ENCODE measurements around the gene RB1. TPM values are rescaled to one million over a fixed set of nuclear protein-coding genes. Genes with fewer than 3 reads are reported as not detected.

Gene RB1
- total and polyA plus RNA-seq, 9 of the 15 experiments (the other 6 are each of a cell fraction or from before 2014, with no cell fraction given): 5.0 to 23.8 (median 17.9) TPM

GRCh38 chr13:48292650-48293049, 10.9 kb upstream of the RB1 start (continued):
- TF ChIP-seq PRPF4 (IDR thresholded peaks at IDR 0.05; ENCODE audit: insufficient read depth, low read depth, low read length, poor library complexity, severe bottlenecking) (no peak), ZNF282 (CRISPR knock-in tag; IDR thresholded peaks at IDR 0.05) (no peak), CCAR2 (IDR thresholded peaks at IDR 0.05; ENCODE audit: low read depth, low read length) (no peak), ZNF384 (IDR thresholded peaks at IDR 0.05; ENCODE audit: low read depth, low read length) (no peak), PTRF (tag; IDR thresholded peaks at IDR 0.05) (no peak), HDAC2 (IDR thresholded peaks at IDR 0.05) (no peak), ZNF668 (CRISPR knock-in tag; IDR thresholded peaks at IDR 0.05) (no peak)

GRCh38 chr13:48294653-48295052, 8.9 kb upstream of the RB1 start:
- Histone ChIP-seq H3K79me2 (ENCODE audit: control insufficient read depth, insufficient read depth, low read length) (no peaks in the 10 kb centered on the region), H3K36me3 (ENCODE audit: control insufficient read depth, insufficient read depth, low read length) (no peaks in the 10 kb centered on the region), H3K4me3 (no peak overlapping the region), H2AFZ (ENCODE audit: low read depth, low read length) (no peak overlapping the region), H3K9me3 (replicated peaks; ENCODE audit: control insufficient read depth, insufficient read depth, low read depth, low read length) (no peaks in the 10 kb centered on the region), H3K4me2 (ENCODE audit: insufficient read depth, low read length) (no peak overlapping the region), H3K4me1 (replicated peaks in 1 of 2; ENCODE audit: control insufficient read depth in 2 of 2, insufficient read depth in 2 of 2, low read length in 2 of 2) (peaks cover 0 to 5% of the 10 kb centered on the region in 2 experiments; a peak in 1 of 5 replicates), H4K20me1 (replicated peaks; ENCODE audit: control insufficient read depth, insufficient read depth, low read length) (no peaks in the 10 kb centered on the region), H3K27me3 (ENCODE audit: control insufficient read depth in 2 of 2, insufficient read depth in 2 of 2, low read length in 2 of 2) (no peaks in the 10 kb centered on the region), H3K9me1 (ENCODE audit: control insufficient read depth, insufficient read depth, low read length) (no peaks in the 10 kb centered on the region), H3K9ac (ENCODE audit: insufficient read depth in 1 of 2, low read depth in 2 of 2, low read length in 2 of 2) (no peak overlapping the region), H3K27ac (ENCODE audit: extremely low read depth, low read depth, low read length) (no peak overlapping the region)
- in situ Hi-C loops (cut with MboI): no loop called here
- TF ChIP-seq ZNF695 (CRISPR knock-in tag; IDR thresholded peaks at IDR 0.05): no peak
- TF ChIP-seq, protein P1, sequence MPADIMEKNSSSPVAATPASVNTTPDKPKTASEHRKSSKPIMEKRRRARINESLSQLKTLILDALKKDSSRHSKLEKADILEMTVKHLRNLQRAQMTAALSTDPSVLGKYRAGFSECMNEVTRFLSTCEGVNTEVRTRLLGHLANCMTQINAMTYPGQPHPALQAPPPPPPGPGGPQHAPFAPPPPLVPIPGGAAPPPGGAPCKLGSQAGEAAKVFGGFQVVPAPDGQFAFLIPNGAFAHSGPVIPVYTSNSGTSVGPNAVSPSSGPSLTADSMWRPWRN (IDR thresholded peaks at IDR 0.05; ENCODE audit: low read depth): no peak
- TF ChIP-seq E2F4 (CRISPR knock-in tag; IDR thresholded peaks at IDR 0.05; ENCODE audit: low read depth): no peak
- no peak for TF ChIP-seq CREB1 (IDR thresholded peaks at IDR 0.05)
- no peak for TF ChIP-seq CREB1 (CRISPR knock-in tag; IDR thresholded peaks at IDR 0.05)
- no peak for TF ChIP-seq NFRKB (IDR thresholded peaks at IDR 0.05; ENCODE audit: low read depth)
- TF ChIP-seq CCNT2 (IDR thresholded peaks at IDR 0.05; ENCODE audit: borderline replicate concordance, extremely low read depth, insufficient read length, low read depth, low read length): no peak
- no peak for TF ChIP-seq NR1H2 (CRISPR knock-in tag; IDR thresholded peaks at IDR 0.05)
- no peak for TF ChIP-seq MCM3 (IDR thresholded peaks at IDR 0.05)
- TF ChIP-seq CC2D1A (IDR thresholded peaks at IDR 0.05): no peak
- no peak for TF ChIP-seq L3MBTL2 (IDR thresholded peaks at IDR 0.05)
- TF ChIP-seq ARID2 (IDR thresholded peaks at IDR 0.05): no peak
- TF ChIP-seq, protein P2, sequence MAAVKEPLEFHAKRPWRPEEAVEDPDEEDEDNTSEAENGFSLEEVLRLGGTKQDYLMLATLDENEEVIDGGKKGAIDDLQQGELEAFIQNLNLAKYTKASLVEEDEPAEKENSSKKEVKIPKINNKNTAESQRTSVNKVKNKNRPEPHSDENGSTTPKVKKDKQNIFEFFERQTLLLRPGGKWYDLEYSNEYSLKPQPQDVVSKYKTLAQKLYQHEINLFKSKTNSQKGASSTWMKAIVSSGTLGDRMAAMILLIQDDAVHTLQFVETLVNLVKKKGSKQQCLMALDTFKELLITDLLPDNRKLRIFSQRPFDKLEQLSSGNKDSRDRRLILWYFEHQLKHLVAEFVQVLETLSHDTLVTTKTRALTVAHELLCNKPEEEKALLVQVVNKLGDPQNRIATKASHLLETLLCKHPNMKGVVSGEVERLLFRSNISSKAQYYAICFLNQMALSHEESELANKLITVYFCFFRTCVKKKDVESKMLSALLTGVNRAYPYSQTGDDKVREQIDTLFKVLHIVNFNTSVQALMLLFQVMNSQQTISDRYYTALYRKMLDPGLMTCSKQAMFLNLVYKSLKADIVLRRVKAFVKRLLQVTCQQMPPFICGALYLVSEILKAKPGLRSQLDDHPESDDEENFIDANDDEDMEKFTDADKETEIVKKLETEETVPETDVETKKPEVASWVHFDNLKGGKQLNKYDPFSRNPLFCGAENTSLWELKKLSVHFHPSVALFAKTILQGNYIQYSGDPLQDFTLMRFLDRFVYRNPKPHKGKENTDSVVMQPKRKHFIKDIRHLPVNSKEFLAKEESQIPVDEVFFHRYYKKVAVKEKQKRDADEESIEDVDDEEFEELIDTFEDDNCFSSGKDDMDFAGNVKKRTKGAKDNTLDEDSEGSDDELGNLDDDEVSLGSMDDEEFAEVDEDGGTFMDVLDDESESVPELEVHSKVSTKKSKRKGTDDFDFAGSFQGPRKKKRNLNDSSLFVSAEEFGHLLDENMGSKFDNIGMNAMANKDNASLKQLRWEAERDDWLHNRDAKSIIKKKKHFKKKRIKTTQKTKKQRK (IDR thresholded peaks at IDR 0.05; ENCODE audit: borderline replicate concordance, low read depth, low read length): no peak
- ATAC-seq (no peak), FAIRE-seq (no peak), DNase-seq (ENCODE audit: extremely low read depth in 1 of 4, low spot score in 3 of 4) (no peak)
- intact Hi-C loops (cut with micrococcal nuclease): loop anchor here (10.0 kb wide), 1 partner anchor 170 kb away; no protein-coding TSS in a partner anchor
- ChIA-PET POLR2A (no interaction called here), CTCF (ENCODE audit: low intra/inter-chr PET ratio) (no interaction called here)
- WGBS (ENCODE audit: insufficient coverage, low coverage, missing lambda C conversion rate): 57% methylated on average over 1 of the region's 2 CpGs
- BruUV-seq (replicated peaks): no TSS peak

Measured in K562 (cell line).